ENCODE data around the gene PDCD7.

Gene PDCD7

GRCh38 chr15:65132878-65133547 is 595 bp downstream of the PDCD7 start:
- Histone ChIP-seq H3K9me3 (ENCODE audit: insufficient read depth, low read length, severe bottlenecking) (peaks cover 3% of the 10 kb centered on the region), H3K79me2 (ENCODE audit: insufficient read depth, low read length) (peaks cover 43% of the 10 kb centered on the region), H2AFZ (ENCODE audit: low read depth, low read length) (peak overlapping the region; percentile 91; the same call in 1 of the 2 replicates), H3K4me1 (ENCODE audit: insufficient read depth, low read length) (peaks cover 23% of the 10 kb centered on the region), H3K4me3 (ENCODE audit: low read depth in 1 of 2, low read length in 2 of 2) (peak overlapping the region; percentile 73 to 78; a peak in 3 of 4 replicates), H3K9ac (ENCODE audit: low read depth, low read length) (peak overlapping the region; percentile 94), H3K36me3 (ENCODE audit: insufficient read depth, low read length) (peaks cover 27% of the 10 kb centered on the region), H3K27ac (ENCODE audit: low read length) (peak overlapping the region; percentile 82), H4K20me1 (ENCODE audit: insufficient read depth, low read length) (peaks cover 27% of the 10 kb centered on the region; the same call in 1 of the 2 replicates), H3K27me3 (ENCODE audit: insufficient read depth, low read length, poor library complexity) (no peaks in the 10 kb centered on the region), H3K4me2 (ENCODE audit: insufficient read depth, low read length) (peak overlapping the region; percentile 90)
- DNase-seq: peak; percentile 10
- peak; percentile 40 for ATAC-seq (ENCODE audit: insufficient read depth, low read depth)
- TF ChIP-seq EZH2 (IDR thresholded peaks at IDR 0.05; ENCODE audit: borderline replicate concordance, low read depth, low read length, severe bottlenecking) (no peak), CTCF (IDR thresholded peaks at IDR 0.05; ENCODE audit: borderline replicate concordance, extremely low read depth, low read length, poor library complexity, severe bottlenecking) (no peak)

- DNase-seq: no peak
- Histone ChIP-seq H2AFZ (ENCODE audit: low read depth, low read length) (no peak overlapping the region), H3K4me1 (ENCODE audit: insufficient read depth, low read length) (peaks cover 23% of the 10 kb centered on the region), H3K36me3 (ENCODE audit: insufficient read depth, low read length) (peaks cover 45% of the 10 kb centered on the region), H3K27me3 (ENCODE audit: insufficient read depth, low read length, poor library complexity) (no peaks in the 10 kb centered on the region), H3K9ac (ENCODE audit: low read depth, low read length) (no peak overlapping the region), H4K20me1 (ENCODE audit: insufficient read depth, low read length) (peaks cover 27% of the 10 kb centered on the region; the same call in 1 of the 2 replicates), H3K4me3 (ENCODE audit: low read depth in 1 of 2, low read length in 2 of 2) (no peak overlapping the region; a peak in 1 of 4 replicates), H3K9me3 (ENCODE audit: insufficient read depth, low read length, severe bottlenecking) (no peaks in the 10 kb centered on the region), H3K79me2 (ENCODE audit: insufficient read depth, low read length) (peaks cover 52% of the 10 kb centered on the region), H3K4me2 (ENCODE audit: insufficient read depth, low read length) (peak overlapping the region; percentile 24), H3K27ac (ENCODE audit: low read length) (no peak overlapping the region)
- no peak for ATAC-seq (ENCODE audit: insufficient read depth, low read depth)
- TF ChIP-seq CTCF (IDR thresholded peaks at IDR 0.05; ENCODE audit: borderline replicate concordance, extremely low read depth, low read length, poor library complexity, severe bottlenecking): no peak
- no peak for TF ChIP-seq EZH2 (IDR thresholded peaks at IDR 0.05; ENCODE audit: borderline replicate concordance, low read depth, low read length, severe bottlenecking)
Observed at GRCh38 chr15:65130941-65131340, 2.7 kb downstream of the PDCD7 start.

- H3K36me3 ChIP-seq (ENCODE audit: insufficient read depth, low read length): peaks cover 67% of the 10 kb centered on the region
- no peaks in the 10 kb centered on the region for H3K9me3 ChIP-seq (ENCODE audit: insufficient read depth, low read length, severe bottlenecking)
- no peak for DNase-seq
Observed at GRCh38 chr15:65115542-65115941, 18.1 kb downstream of the PDCD7 start.

More at GRCh38 chr15:65115542-65115941, 18.1 kb downstream of the PDCD7 start:
- Histone ChIP-seq H3K9ac (ENCODE audit: low read depth, low read length) (no peak overlapping the region), H3K4me3 (ENCODE audit: low read depth in 1 of 2, low read length in 2 of 2) (no peak overlapping the region), H4K20me1 (ENCODE audit: insufficient read depth, low read length) (no peaks in the 10 kb centered on the region; the same call in 1 of the 2 replicates), H3K27me3 (ENCODE audit: insufficient read depth, low read length, poor library complexity) (no peaks in the 10 kb centered on the region), H3K79me2 (ENCODE audit: insufficient read depth, low read length) (no peaks in the 10 kb centered on the region), H2AFZ (ENCODE audit: low read depth, low read length) (no peak overlapping the region), H3K4me2 (ENCODE audit: insufficient read depth, low read length) (no peak overlapping the region), H3K4me1 (ENCODE audit: insufficient read depth, low read length) (no peaks in the 10 kb centered on the region), H3K27ac (ENCODE audit: low read length) (no peak overlapping the region)
- no peak for TF ChIP-seq EZH2 (IDR thresholded peaks at IDR 0.05; ENCODE audit: borderline replicate concordance, low read depth, low read length, severe bottlenecking)
- TF ChIP-seq CTCF (IDR thresholded peaks at IDR 0.05; ENCODE audit: borderline replicate concordance, extremely low read depth, low read length, poor library complexity, severe bottlenecking): no peak
- no peak for ATAC-seq (ENCODE audit: insufficient read depth, low read depth)
